Naive thymus-derived CD4-positive, alpha-beta T cell (primary cell): ENCODE results near the gene TTC8. TPM values are rescaled to one million over a fixed set of nuclear protein-coding genes. Genes with fewer than 3 reads are reported as not detected.

Experiments used
- ATAC-seq: fragments of 150-1000 bp; cut with Tn5 transposase; 2 replicates; pipeline ENCODE4 v1.10.0; 2021; ENCODE audit warnings: mild to moderate bottlenecking, moderate library complexity
- CTCF ChIA-PET: fragments of 350-600 bp; sonication (Branson Sonifier 250); formaldehyde crosslinking; loops from one replicate; lab custom pipeline; 2021; ENCODE audit warnings: antibody characterized with exemption; lab: Charles Lee
- POLR2A ChIA-PET: fragments of 350-600 bp; sonication (Branson Sonifier 250); formaldehyde crosslinking; loops from one replicate; lab custom pipeline; 2021; ENCODE audit warnings: antibody characterized with exemption, inconsistent platforms; lab: Charles Lee
- DNase-seq, 9 donors: peaks; one replicate each; pipeline versions ENCODE4 v3.0.0 to v3.0.0-alpha.2; 2020 to 2022; ENCODE audit warnings: mixed read lengths in 1 of 9
- H3K27ac ChIP-seq: one replicate; pipeline ENCODE4 v1.7.0; 2013; ENCODE audit warnings: mild to moderate bottlenecking, low read depth, low read length, moderate library complexity
- H3K27me3 ChIP-seq, 2 donors: one replicate each; pipeline ENCODE4 v1.7.0; 2013; ENCODE audit warnings: low read length in 2 of 2, mild to moderate bottlenecking in 2 of 2, moderate library complexity in 2 of 2; ENCODE audit not compliant: control insufficient read depth in 2 of 2, insufficient read depth in 2 of 2
- H3K36me3 ChIP-seq, 3 experiments: 1 replicate in 2 of 3; 2 replicates in 1 of 3; pipeline ENCODE4 v1.7.0; 2013; ENCODE audit warnings: low read length in 3 of 3, mild to moderate bottlenecking in 3 of 3, moderate library complexity in 1 of 3; ENCODE audit not compliant: insufficient read depth in 3 of 3, control insufficient read depth in 2 of 3
- H3K4me1 ChIP-seq, 2 donors: one replicate each; pipeline ENCODE4 v1.7.0; 2013; ENCODE audit warnings: low read length in 2 of 2, mild to moderate bottlenecking in 2 of 2, moderate library complexity in 1 of 2; ENCODE audit not compliant: control insufficient read depth in 2 of 2, insufficient read depth in 2 of 2
- H3K4me3 ChIP-seq: 2 replicates; pipeline ENCODE4 v1.7.0; 2013; ENCODE audit warnings: mild to moderate bottlenecking, low read length
- H3K9me3 ChIP-seq, 3 experiments: 1 replicate in 2 of 3; 2 replicates in 1 of 3; pipeline ENCODE4 v1.7.0; 2013; ENCODE audit warnings: low read length in 3 of 3; ENCODE audit not compliant: control insufficient read depth in 2 of 3
- H3K27ac Mint-ChIP-seq, 9 donors: one replicate each; pipeline ENCODE4 v1.8.0; 2020 to 2022; ENCODE audit warnings: mixed read lengths in 9 of 9, mild to moderate bottlenecking in 8 of 9, moderate library complexity in 5 of 9, inconsistent platforms in 2 of 9
- H3K27me3 Mint-ChIP-seq, 5 donors: one replicate each; pipeline ENCODE4 v1.8.0; 2021 to 2022; ENCODE audit warnings: mixed read lengths in 5 of 5, mild to moderate bottlenecking in 1 of 5
- H3K36me3 Mint-ChIP-seq, 5 donors: one replicate each; pipeline ENCODE4 v1.8.0; 2020 to 2022; ENCODE audit warnings: mixed read lengths in 5 of 5, mild to moderate bottlenecking in 3 of 5, inconsistent platforms in 1 of 5
- H3K4me1 Mint-ChIP-seq, 7 donors: one replicate each; pipeline ENCODE4 v1.8.0; 2020 to 2022; ENCODE audit warnings: mixed read lengths in 7 of 7, mild to moderate bottlenecking in 3 of 7, inconsistent platforms in 1 of 7
- H3K4me3 Mint-ChIP-seq, 10 donors: one replicate each; pipeline ENCODE4 v1.8.0; 2020 to 2022; ENCODE audit warnings: mild to moderate bottlenecking in 10 of 10, mixed read lengths in 10 of 10, moderate library complexity in 6 of 10, inconsistent platforms in 2 of 10
- H3K9me3 Mint-ChIP-seq, 11 donors: one replicate each; pipeline ENCODE4 v1.8.0; 2020 to 2022; ENCODE audit warnings: mixed read lengths in 11 of 11, mild to moderate bottlenecking in 4 of 11, inconsistent platforms in 1 of 11, moderate library complexity in 1 of 11
- intact Hi-C, 2 donors: fragments of 100-400 bp; cut with micrococcal nuclease; formaldehyde crosslinking; loops; one replicate each; pipeline ENCODE4 v1.15.1; 2023
- polyA plus RNA-seq, 2 donors: library from polyadenylated mRNA; unstranded; fragments of 300-500 nt; fragmentation: Illumina TruSeq; gene quantifications; one replicate each; pipeline ENCODE4 v1.2.3, GENCODE V29; 2021
- total RNA-seq, 6 experiments: library from RNA in 5 of 6; stranded (reverse) in 5 of 6; gene quantifications; 1 replicate in 5 of 6; 2 replicates in 1 of 6; pipeline ENCODE4 v1.2.3 and lab custom pipeline; 2021 to 2026

TTC8 gene
- total and polyA plus RNA-seq, 7 experiments from 2014 or later = 1.3 to 3.4 (median 2.1) TPM

DNA sequence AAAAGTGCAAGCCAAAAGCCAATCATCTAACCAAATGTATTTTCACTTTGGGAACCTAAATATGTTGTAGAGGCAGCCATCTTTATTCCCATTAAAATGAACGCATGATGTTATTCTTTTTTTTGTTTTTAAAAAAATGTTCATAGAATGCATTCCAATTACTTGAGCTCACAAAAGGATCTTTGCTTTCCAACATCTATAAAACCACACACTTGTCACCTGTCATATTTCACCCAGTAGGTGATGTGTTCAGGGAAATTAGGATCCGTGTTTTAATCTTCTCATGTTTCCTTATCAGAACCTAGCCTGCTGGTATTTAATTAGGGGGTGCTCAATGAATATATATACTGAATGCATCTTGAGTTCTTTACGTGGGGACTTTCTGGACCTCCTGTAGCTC, 13.6 kb downstream of the TTC8 start:
- H3K27ac ChIP-seq = no peak overlapping the region
- no peaks in the 10 kb centered on the region for H3K27me3 ChIP-seq
- ChIA-PET CTCF (no interaction called here), POLR2A (no interaction called here)
- no peak overlapping the region for H3K4me3 Mint-ChIP-seq
- no peaks in the 10 kb centered on the region for H3K36me3 ChIP-seq
- peaks cover 0 to 12% (median 0%) of the 10 kb centered on the region in 5 donors for H3K36me3 Mint-ChIP-seq
- no peak for DNase-seq
- H3K27ac Mint-ChIP-seq = no peak overlapping the region
- H3K27me3 Mint-ChIP-seq = peaks cover 0 to 20% (median 12%) of the 10 kb centered on the region in 5 donors
- H3K4me1 ChIP-seq = no peaks in the 10 kb centered on the region
- no peaks in the 10 kb centered on the region for H3K9me3 ChIP-seq
- intact Hi-C loops = no loop called here
- H3K4me1 Mint-ChIP-seq = peaks cover 0 to 2% (median 0%) of the 10 kb centered on the region in 7 donors
- no peaks in the 10 kb centered on the region for H3K9me3 Mint-ChIP-seq
- no peak for ATAC-seq
- H3K4me3 ChIP-seq = no peak overlapping the region

DNA sequence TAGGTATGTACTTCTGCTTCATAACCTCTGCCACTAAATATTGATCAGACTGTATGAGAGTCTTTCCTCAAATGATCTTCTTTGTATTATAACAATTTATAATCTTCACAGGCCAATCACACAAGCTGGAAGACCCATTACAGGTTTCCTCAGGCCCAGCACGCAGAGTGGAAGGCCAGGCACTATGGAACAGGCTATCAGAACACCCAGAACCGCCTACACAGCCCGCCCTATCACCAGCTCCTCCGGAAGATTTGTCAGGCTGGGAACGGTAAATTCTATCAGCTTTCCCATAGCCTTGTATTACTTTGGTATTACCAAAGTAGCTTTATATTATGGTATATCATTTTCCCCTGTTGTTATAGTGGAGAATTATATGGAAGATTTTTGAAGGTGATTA, 16.5 kb downstream of the TTC8 start:
- Mint-ChIP-seq H3K9me3 (no peaks in the 10 kb centered on the region), H3K27ac (no peak overlapping the region), H3K4me3 (no peak overlapping the region), H3K27me3 (peaks cover 0 to 12% (median 7%) of the 10 kb centered on the region in 5 donors), H3K4me1 (peaks cover 0 to 2% (median 0%) of the 10 kb centered on the region in 7 donors), H3K36me3 (peaks cover 0 to 12% (median 5%) of the 10 kb centered on the region in 5 donors)
- intact Hi-C loops = no loop called here
- no peaks in the 10 kb centered on the region for H3K27me3 ChIP-seq
- DNase-seq (no peak), ATAC-seq (no peak)
- ChIA-PET CTCF (no interaction called here), POLR2A (no interaction called here)
- H3K9me3 ChIP-seq = no peaks in the 10 kb centered on the region
- no peaks in the 10 kb centered on the region for H3K36me3 ChIP-seq
- no peaks in the 10 kb centered on the region for H3K4me1 ChIP-seq
- H3K4me3 ChIP-seq = no peak overlapping the region
- no peak overlapping the region for H3K27ac ChIP-seq

DNA sequence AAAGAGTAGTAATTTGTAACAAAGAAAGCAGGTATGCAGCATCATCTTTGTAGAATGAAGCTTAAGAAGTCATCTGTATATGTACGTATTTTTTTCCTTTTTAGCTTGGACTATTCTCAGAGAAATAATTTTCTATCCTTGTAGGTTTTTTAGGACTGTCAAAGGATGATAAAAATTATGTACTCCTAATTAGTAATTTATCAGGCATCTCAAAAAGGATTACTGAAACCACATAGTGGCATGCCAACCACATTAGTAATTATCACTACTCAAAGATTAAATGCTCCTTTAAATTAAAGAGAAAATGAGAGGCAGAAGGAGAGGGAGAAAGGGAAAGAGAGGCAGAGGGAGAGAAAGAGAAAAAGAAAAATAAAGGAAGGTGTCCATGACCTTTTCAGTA, 17.3 kb downstream of the TTC8 start:
- intact Hi-C loops = no loop called here
- Mint-ChIP-seq H3K27ac (no peak overlapping the region), H3K4me1 (peaks cover 0 to 2% (median 0%) of the 10 kb centered on the region in 7 donors), H3K4me3 (no peak overlapping the region), H3K27me3 (peaks cover 0 to 11% (median 7%) of the 10 kb centered on the region in 5 donors), H3K36me3 (peaks cover 0 to 16% (median 5%) of the 10 kb centered on the region in 5 donors), H3K9me3 (no peaks in the 10 kb centered on the region)
- CTCF ChIA-PET = interaction anchor here (0.6 kb wide), 1 partner anchor 54 kb away, joined by 3 read pairs; no protein-coding TSS in a partner anchor
- Histone ChIP-seq H3K27ac (no peak overlapping the region), H3K9me3 (no peaks in the 10 kb centered on the region), H3K4me3 (no peak overlapping the region), H3K4me1 (no peaks in the 10 kb centered on the region), H3K27me3 (no peaks in the 10 kb centered on the region), H3K36me3 (no peaks in the 10 kb centered on the region)
- DNase-seq (no peak), ATAC-seq (no peak)
- POLR2A ChIA-PET = no interaction called here

DNA sequence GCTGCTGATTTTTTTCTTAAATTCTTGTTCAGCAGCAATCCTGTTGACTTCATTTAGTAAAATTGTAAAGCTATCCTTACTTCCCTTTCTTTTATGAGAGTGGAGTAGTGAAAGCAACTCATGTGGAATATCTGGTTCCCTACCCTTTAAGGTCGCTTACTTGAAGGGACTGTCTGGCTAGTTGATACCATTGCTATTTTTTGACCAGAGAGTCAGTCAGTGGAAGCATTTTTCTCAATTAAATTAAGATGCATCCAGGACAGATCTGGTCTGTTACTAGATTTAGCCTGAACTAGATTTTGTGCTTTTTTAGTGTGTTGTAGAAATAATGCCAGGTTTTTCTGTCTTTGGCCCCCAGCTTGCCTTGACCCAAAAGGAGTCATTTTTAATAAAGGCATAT, 18.0 kb downstream of the TTC8 start:
- Mint-ChIP-seq H3K36me3 (peaks cover 0 to 11% (median under 1%) of the 10 kb centered on the region in 5 donors), H3K4me1 (no peaks in the 10 kb centered on the region), H3K9me3 (no peaks in the 10 kb centered on the region), H3K27ac (no peak overlapping the region), H3K27me3 (peaks cover 0 to 7% (median 4%) of the 10 kb centered on the region in 5 donors), H3K4me3 (no peak overlapping the region)
- no peak overlapping the region for H3K27ac ChIP-seq
- ChIA-PET POLR2A (no interaction called here), CTCF (no interaction called here)
- intact Hi-C loops = no loop called here
- H3K36me3 ChIP-seq = no peaks in the 10 kb centered on the region
- H3K4me1 ChIP-seq = no peaks in the 10 kb centered on the region
- no peak overlapping the region for H3K4me3 ChIP-seq
- DNase-seq (no peak), ATAC-seq (no peak)
- no peaks in the 10 kb centered on the region for H3K27me3 ChIP-seq
- H3K9me3 ChIP-seq = no peaks in the 10 kb centered on the region

DNA sequence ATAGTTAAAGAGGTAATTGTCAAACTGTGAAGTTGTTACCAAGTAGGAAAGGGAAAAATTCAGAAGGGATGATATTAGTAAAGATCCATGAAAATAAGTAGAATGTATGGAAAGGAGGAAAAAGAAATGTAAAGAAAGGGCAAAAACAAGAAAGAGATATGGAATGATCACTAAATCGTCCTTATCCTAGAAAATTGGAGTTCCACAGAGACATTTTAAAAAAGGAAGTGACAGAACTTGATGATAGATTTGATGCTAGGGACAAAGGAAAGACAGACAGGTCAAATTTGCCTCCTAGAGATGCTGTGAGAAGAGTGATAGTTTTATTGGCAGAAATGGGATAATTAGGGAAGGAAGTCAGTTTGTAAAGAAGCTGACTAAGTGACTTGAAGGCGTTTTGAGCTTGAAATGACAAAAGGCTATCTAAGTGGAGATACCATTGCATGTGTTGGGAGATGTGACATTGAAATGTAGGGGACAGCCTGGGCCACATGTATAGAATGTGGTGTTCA, 20.6 kb downstream of the TTC8 start:
- peaks cover 0 to 3% (median 0%) of the 10 kb centered on the region in 5 donors for H3K27me3 Mint-ChIP-seq
- no peaks in the 10 kb centered on the region for H3K4me1 ChIP-seq
- DNase-seq (no peak), ATAC-seq (no peak)
- H3K9me3 ChIP-seq = no peaks in the 10 kb centered on the region
- no peaks in the 10 kb centered on the region for H3K27me3 ChIP-seq
- POLR2A ChIA-PET = no interaction called here
- intact Hi-C loops = no loop called here
- CTCF ChIA-PET = no interaction called here
- no peaks in the 10 kb centered on the region for H3K9me3 Mint-ChIP-seq
- H3K36me3 ChIP-seq = no peaks in the 10 kb centered on the region
- no peaks in the 10 kb centered on the region for H3K4me1 Mint-ChIP-seq
- peaks cover 0 to 11% (median 0%) of the 10 kb centered on the region in 5 donors for H3K36me3 Mint-ChIP-seq
- H3K27ac ChIP-seq = no peak overlapping the region
- H3K4me3 Mint-ChIP-seq = no peak overlapping the region
- H3K27ac Mint-ChIP-seq = no peak overlapping the region
- H3K4me3 ChIP-seq = no peak overlapping the region

DNA sequence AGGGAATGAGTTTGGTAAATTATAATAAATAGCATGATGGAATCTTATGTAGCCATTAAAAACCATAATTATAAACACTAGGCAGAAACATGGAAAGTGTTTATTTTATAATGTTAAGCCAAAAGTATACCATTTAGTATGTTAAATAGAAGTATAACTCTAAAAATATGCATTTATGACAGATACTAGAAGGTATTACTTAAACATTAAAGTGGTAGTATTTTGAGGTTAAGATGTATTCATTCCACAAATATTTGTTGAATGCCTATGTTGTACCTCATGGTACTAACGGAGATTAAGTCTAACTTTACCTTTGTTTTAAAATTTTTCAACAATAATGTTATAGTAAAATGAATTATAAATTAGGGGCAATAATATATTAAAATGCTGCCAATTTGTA, 24.1 kb downstream of the TTC8 start:
- peaks cover 0 to 3% (median 0%) of the 10 kb centered on the region in 5 donors for H3K27me3 Mint-ChIP-seq
- CTCF ChIA-PET = no interaction called here
- ATAC-seq = no peak

DNA sequence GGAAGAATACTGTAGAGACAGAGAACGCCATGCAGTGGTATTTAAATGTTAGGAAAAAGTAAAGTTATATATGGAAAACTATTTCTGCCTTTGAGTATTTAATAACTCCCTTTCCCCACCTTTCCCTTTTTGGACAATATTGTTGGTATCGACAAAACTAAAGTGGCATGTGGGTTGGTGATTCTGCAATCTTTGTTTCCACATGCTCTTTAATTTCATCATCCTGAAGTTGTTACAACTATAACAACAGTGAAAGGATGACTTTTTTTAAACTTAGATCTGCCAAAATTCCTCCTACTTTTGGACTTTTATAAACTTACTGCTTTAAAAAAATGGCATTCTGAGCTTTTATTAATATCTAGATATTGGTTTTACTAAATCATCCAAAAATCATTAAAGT, 25.3 kb downstream of the TTC8 start:
- DNase-seq (no peak), ATAC-seq (no peak)
- intact Hi-C loops = no loop called here
- Histone ChIP-seq H3K4me3 (no peak overlapping the region), H3K9me3 (no peaks in the 10 kb centered on the region), H3K27ac (no peak overlapping the region), H3K27me3 (no peaks in the 10 kb centered on the region), H3K4me1 (no peaks in the 10 kb centered on the region), H3K36me3 (no peaks in the 10 kb centered on the region)
- H3K4me1 Mint-ChIP-seq = no peaks in the 10 kb centered on the region
- H3K4me3 Mint-ChIP-seq = no peak overlapping the region
- no peaks in the 10 kb centered on the region for H3K9me3 Mint-ChIP-seq
- ChIA-PET POLR2A (no interaction called here), CTCF (no interaction called here)
- peaks cover 0 to 12% (median 0%) of the 10 kb centered on the region in 5 donors for H3K36me3 Mint-ChIP-seq
- H3K27me3 Mint-ChIP-seq = peaks cover 0 to 3% (median 0%) of the 10 kb centered on the region in 5 donors
- H3K27ac Mint-ChIP-seq = no peak overlapping the region

More for the DNA sequence above, 24.1 kb downstream of the TTC8 start:
- DNase-seq = no peak
- no peaks in the 10 kb centered on the region for H3K4me1 ChIP-seq
- H3K9me3 ChIP-seq = no peaks in the 10 kb centered on the region
- H3K4me1 Mint-ChIP-seq = no peaks in the 10 kb centered on the region
- no peaks in the 10 kb centered on the region for H3K27me3 ChIP-seq
- H3K36me3 Mint-ChIP-seq = peaks cover 0 to 10% (median 0%) of the 10 kb centered on the region in 5 donors
- no peak overlapping the region for H3K27ac ChIP-seq
- no peaks in the 10 kb centered on the region for H3K9me3 Mint-ChIP-seq
- POLR2A ChIA-PET = no interaction called here
- no peak overlapping the region for H3K27ac Mint-ChIP-seq
- intact Hi-C loops = no loop called here
- H3K4me3 ChIP-seq = no peak overlapping the region
- no peaks in the 10 kb centered on the region for H3K36me3 ChIP-seq
- no peak overlapping the region for H3K4me3 Mint-ChIP-seq
